Tibial nerve (tissue), 4 donors: ENCODE data around the gene CAMK2N1. TPM values are rescaled to one million over a fixed set of nuclear protein-coding genes. Genes with fewer than 3 reads are reported as not detected.
"Not testable (repeated sequence)": the region's sequence is repeated elsewhere in the genome, so short reads cannot be mapped to it uniquely, and the experiment has no call there.

Experiments used
- DNase-seq, 2 donors: peaks; one replicate each; pipeline ENCODE4 v3.0.0-alpha.2; 2019; ENCODE audit warnings: low spot score in 2 of 2
- H3K27ac ChIP-seq, 4 donors: fragments of 200-600 bp; sonication (generic) in 3 of 4; one replicate each; pipeline ENCODE4 v1.5.1; 2017 to 2019; ENCODE audit warnings: mild to moderate bottlenecking in 1 of 4
- H3K27me3 ChIP-seq, 2 donors: fragments of 200-600 bp; sonication (generic) in 1 of 2; one replicate each; pipeline versions ENCODE4 v1.5.1 to v1.6.0; 2017 to 2019
- H3K36me3 ChIP-seq, 3 donors: fragments of 200-600 bp; sonication (generic); one replicate each; pipeline ENCODE4 v1.5.1; 2018 to 2019
- H3K4me1 ChIP-seq, 4 donors: fragments of 200-600 bp; sonication (generic) in 3 of 4; one replicate each; pipeline ENCODE4 v1.5.1; 2017 to 2019
- H3K4me3 ChIP-seq, 4 donors: fragments of 200-600 bp; sonication (generic) in 3 of 4; one replicate each; pipeline ENCODE4 v1.5.1; 2017 to 2019; ENCODE audit warnings: mild to moderate bottlenecking in 1 of 4, moderate library complexity in 1 of 4
- H3K9me3 ChIP-seq, 4 donors: fragments of 200-600 bp; sonication (generic) in 3 of 4; one replicate each; pipeline ENCODE4 v1.5.1; 2017 to 2019
- EP300 ChIP-seq, 2 donors: sonication (generic); formaldehyde crosslinking; IDR thresholded peaks; one replicate each; pipeline ENCODE4 v1.6.1; 2017; ENCODE audit warnings: antibody characterized with exemption in 2 of 2, mild to moderate bottlenecking in 1 of 2
- POLR2A ChIP-seq, 2 donors: fragments of 450-650 bp; IDR thresholded peaks; one replicate each; pipeline ENCODE4 v1.6.1; 2017; ENCODE audit warnings: antibody characterized with exemption in 2 of 2, mild to moderate bottlenecking in 2 of 2, moderate library complexity in 2 of 2
- WGBS, 2 donors: methylation state at CpG; one replicate each; pipeline ENCODE4 v1.1.5; 2018; 5-methylcytosine and 5-hydroxymethylcytosine counted together
- total RNA-seq, 4 donors: library from RNA; depleted of rRNA; stranded (reverse); fragments of >200 nt; gene quantifications; one replicate each; pipeline ENCODE4 v1.1.0, GENCODE V29; 2016
- TF ChIP-seq, protein P1 (sequence below), 5 experiments: fragments of 200-600 bp in 3 of 5; fragments of 450-650 bp in 2 of 5; sonication (generic) in 3 of 5; IDR thresholded peaks; one replicate each; pipeline ENCODE4 v1.5.1; 2016 to 2019; ENCODE audit warnings: antibody characterized with exemption in 5 of 5, mild to moderate bottlenecking in 3 of 5, moderate library complexity in 2 of 5

CAMK2N1 gene
- total RNA-seq, 4 donors from 2014 or later = 2.4 to 5.9 (median 4.8) TPM

DNA sequence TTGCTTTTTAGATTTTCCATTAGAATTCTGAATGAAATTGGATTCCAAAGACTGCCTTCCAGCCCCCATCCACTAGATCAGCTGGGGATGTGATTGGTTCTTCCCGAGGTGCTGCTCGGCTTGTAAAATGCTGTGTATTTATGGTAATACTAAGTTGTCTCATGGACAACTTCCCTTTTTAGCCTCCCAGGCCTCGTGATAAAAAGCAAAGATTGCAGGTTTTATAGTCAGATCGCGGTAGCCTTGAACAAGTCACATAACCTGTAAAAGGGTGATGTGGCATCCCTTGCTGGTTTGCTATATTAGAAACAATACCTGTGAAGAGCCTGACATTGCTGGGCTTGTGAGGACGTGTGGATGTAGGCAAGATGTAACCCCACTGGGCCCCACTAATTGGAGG, 11.5 kb upstream of the CAMK2N1 start:
- no peak overlapping the region for H3K4me3 ChIP-seq
- DNase-seq = no peak
- no peak overlapping the region for H3K27ac ChIP-seq
- H3K27me3 ChIP-seq = no peaks in the 10 kb centered on the region
- H3K9me3 ChIP-seq = no peaks in the 10 kb centered on the region
- peaks cover 0 to 23% (median 4%) of the 10 kb centered on the region in 4 donors for H3K4me1 ChIP-seq
- WGBS, 2 donors = 58 to 67% methylated on average over 6 of the region's 6 CpGs
- no peak for TF ChIP-seq POLR2A (IDR thresholded peaks at IDR 0.05)
- TF ChIP-seq, protein P1, sequence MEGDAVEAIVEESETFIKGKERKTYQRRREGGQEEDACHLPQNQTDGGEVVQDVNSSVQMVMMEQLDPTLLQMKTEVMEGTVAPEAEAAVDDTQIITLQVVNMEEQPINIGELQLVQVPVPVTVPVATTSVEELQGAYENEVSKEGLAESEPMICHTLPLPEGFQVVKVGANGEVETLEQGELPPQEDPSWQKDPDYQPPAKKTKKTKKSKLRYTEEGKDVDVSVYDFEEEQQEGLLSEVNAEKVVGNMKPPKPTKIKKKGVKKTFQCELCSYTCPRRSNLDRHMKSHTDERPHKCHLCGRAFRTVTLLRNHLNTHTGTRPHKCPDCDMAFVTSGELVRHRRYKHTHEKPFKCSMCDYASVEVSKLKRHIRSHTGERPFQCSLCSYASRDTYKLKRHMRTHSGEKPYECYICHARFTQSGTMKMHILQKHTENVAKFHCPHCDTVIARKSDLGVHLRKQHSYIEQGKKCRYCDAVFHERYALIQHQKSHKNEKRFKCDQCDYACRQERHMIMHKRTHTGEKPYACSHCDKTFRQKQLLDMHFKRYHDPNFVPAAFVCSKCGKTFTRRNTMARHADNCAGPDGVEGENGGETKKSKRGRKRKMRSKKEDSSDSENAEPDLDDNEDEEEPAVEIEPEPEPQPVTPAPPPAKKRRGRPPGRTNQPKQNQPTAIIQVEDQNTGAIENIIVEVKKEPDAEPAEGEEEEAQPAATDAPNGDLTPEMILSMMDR (IDR thresholded peaks at IDR 0.05) = no peak
- H3K36me3 ChIP-seq = peaks cover 0 to 61% (median 28%) of the 10 kb centered on the region in 3 donors

GRCh38 chr1:20496725-20497383, 10.8 kb upstream of the CAMK2N1 start:
- not testable (repeated sequence) for H3K27ac ChIP-seq, H3K9me3 ChIP-seq, H3K27me3 ChIP-seq, H3K4me3 ChIP-seq, DNase-seq
- 84 to 85% methylated on average over 12 of the region's 12 CpGs for WGBS, 2 donors
- H3K36me3 ChIP-seq = peaks cover 0 to 54% (median 22%) of the 10 kb centered on the region in 3 donors
- H3K4me1 ChIP-seq = peaks cover 0 to 23% (median 4%) of the 10 kb centered on the region in 4 donors

- no peaks in the 10 kb centered on the region for H3K9me3 ChIP-seq
- no peak for TF ChIP-seq EP300 (IDR thresholded peaks at IDR 0.05)
- no peak for TF ChIP-seq POLR2A (IDR thresholded peaks at IDR 0.05)
- TF ChIP-seq, protein P1 (IDR thresholded peaks at IDR 0.05) = no peak
- no peak for DNase-seq
- no peak overlapping the region for H3K27ac ChIP-seq
- H3K36me3 ChIP-seq = peaks cover 0 to 48% (median 16%) of the 10 kb centered on the region in 3 donors
- no peaks in the 10 kb centered on the region for H3K27me3 ChIP-seq
- H3K4me3 ChIP-seq = no peak overlapping the region
- H3K4me1 ChIP-seq = peaks cover 0 to 23% (median 4%) of the 10 kb centered on the region in 4 donors
- 73 to 78% methylated on average over 8 of the region's 8 CpGs for WGBS, 2 donors
Measured at GRCh38 chr1:20496241-20496661, 10.2 kb upstream of the CAMK2N1 start.

GRCh38 chr1:20495661-20496060, 9.7 kb upstream of the CAMK2N1 start:
- Histone ChIP-seq H3K4me1 (peaks cover 0 to 23% (median 4%) of the 10 kb centered on the region in 4 donors), H3K27ac (no peak overlapping the region), H3K9me3 (no peaks in the 10 kb centered on the region), H3K36me3 (peaks cover 0 to 42% (median 10%) of the 10 kb centered on the region in 3 donors), H3K27me3 (no peaks in the 10 kb centered on the region), H3K4me3 (no peak overlapping the region)
- 100% methylated on average over 1 of the region's 1 CpG for WGBS, 2 donors
- TF ChIP-seq POLR2A (IDR thresholded peaks at IDR 0.05) (no peak), EP300 (IDR thresholded peaks at IDR 0.05) (no peak)
- TF ChIP-seq, protein P1 (IDR thresholded peaks at IDR 0.05) = no peak
- DNase-seq = no peak

DNA sequence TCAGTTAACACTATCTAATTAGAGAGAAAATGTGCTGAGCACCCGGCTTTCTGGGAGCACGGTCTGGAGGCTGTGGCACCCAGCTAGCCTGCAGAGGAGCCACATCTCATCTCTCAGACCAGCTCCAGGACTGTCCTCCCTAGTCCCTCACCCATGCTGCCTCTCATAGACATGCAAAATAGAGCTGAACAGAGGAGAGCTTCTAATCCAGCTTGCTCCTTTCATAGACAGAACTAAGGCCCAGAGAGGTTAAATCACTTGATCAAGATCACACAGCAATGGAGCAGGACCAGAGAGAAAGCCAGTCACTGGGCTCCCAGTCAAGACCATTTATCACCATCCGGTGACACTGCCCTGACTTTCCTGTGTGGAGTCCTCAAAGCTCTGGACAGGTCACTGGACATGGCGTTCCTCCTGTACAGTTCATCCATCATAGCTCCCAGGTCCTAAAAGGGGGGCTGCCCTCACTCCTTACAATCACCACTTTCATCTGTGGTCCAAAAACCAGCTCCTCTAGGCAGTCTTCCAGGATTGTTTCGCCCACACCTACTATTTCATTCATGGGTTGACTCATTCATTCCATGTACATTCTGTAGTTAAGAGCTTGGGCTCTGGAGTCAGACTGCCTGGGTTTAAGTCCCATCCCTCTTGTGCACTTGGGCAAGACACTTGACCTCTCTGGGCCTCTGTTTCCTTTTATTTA, 8.8 kb upstream of the CAMK2N1 start:
- WGBS, 2 donors = 45 to 47% methylated on average over 5 of the region's 5 CpGs
- no peak for TF ChIP-seq POLR2A (IDR thresholded peaks at IDR 0.05)
- TF ChIP-seq, protein P1 (IDR thresholded peaks at IDR 0.05) = no peak
- no peak for TF ChIP-seq EP300 (IDR thresholded peaks at IDR 0.05)
- Histone ChIP-seq H3K36me3 (peaks cover 0 to 33% (median 6%) of the 10 kb centered on the region in 3 donors), H3K4me1 (peaks cover 0 to 23% (median 4%) of the 10 kb centered on the region in 4 donors), H3K27ac (no peak overlapping the region), H3K27me3 (no peaks in the 10 kb centered on the region), H3K9me3 (no peaks in the 10 kb centered on the region), H3K4me3 (no peak overlapping the region)
- DNase-seq = no peak
